DOHH2 (cell line): ENCODE results near the gene SMARCD2.

Source experiments
- H3F3A ChIP-seq: fragments of 200-600 bp; sonication (generic), shearing (Covaris generic); 2 replicates; pipeline ENCODE4 v1.6.0; 2016; ENCODE audit warnings: antibody characterized with exemption, mild to moderate bottlenecking; ENCODE audit not compliant: control insufficient read depth, insufficient read depth
- H3K27ac ChIP-seq: fragments of 200-600 bp; sonication (generic); 2 replicates; pipeline ENCODE4 v1.5.1; 2014; ENCODE audit warnings: low read depth, mild to moderate bottlenecking, low read length, moderate library complexity
- H3K27me3 ChIP-seq: fragments of 200-600 bp; sonication (generic); 2 replicates; pipeline ENCODE4 v1.6.1; 2014; ENCODE audit warnings: mild to moderate bottlenecking, low read length, mixed read lengths; ENCODE audit not compliant: control insufficient read depth
- H3K36me3 ChIP-seq: fragments of 200-600 bp; sonication (generic); 2 replicates; pipeline ENCODE4 v1.6.1; 2014; ENCODE audit warnings: mild to moderate bottlenecking, low read length, moderate library complexity, mixed read lengths; ENCODE audit not compliant: control insufficient read depth
- H3K4me1 ChIP-seq: fragments of 200-600 bp; sonication (generic); 2 replicates; pipeline ENCODE4 v1.6.1; 2014; ENCODE audit warnings: mild to moderate bottlenecking, low read length, mixed read lengths; ENCODE audit not compliant: control insufficient read depth
- H3K4me2 ChIP-seq: fragments of 200-600 bp; sonication (generic); 2 replicates; pipeline ENCODE4 v1.6.0; 2014; ENCODE audit warnings: mild to moderate bottlenecking, low read length, moderate library complexity
- H3K4me3 ChIP-seq: fragments of 200-600 bp; sonication (generic); 2 replicates; pipeline ENCODE4 v1.5.1; 2014; ENCODE audit warnings: mild to moderate bottlenecking, low read length, mixed read lengths
- H3K79me2 ChIP-seq: fragments of 200-600 bp; sonication (generic); 2 replicates; pipeline ENCODE4 v1.6.1; 2014; ENCODE audit warnings: mild to moderate bottlenecking, low read length, mixed read lengths; ENCODE audit not compliant: control insufficient read depth
- H3K9me2 ChIP-seq: fragments of 200-600 bp; sonication (generic); replicated peaks from 2 replicates; pipeline ENCODE4 v1.6.1; 2014; ENCODE audit warnings: mild to moderate bottlenecking, low read length, mixed read lengths; ENCODE audit not compliant: control insufficient read depth
- H3K9me3 ChIP-seq: fragments of 200-600 bp; sonication (generic); 2 replicates; pipeline ENCODE4 v1.6.1; 2014; ENCODE audit warnings: antibody characterized with exemption, low read length, mixed read lengths; ENCODE audit not compliant: control insufficient read depth, insufficient read depth
- H4K20me1 ChIP-seq: fragments of 200-600 bp; sonication (generic); 2 replicates; pipeline ENCODE4 v1.6.0; 2014; ENCODE audit warnings: low read depth, mild to moderate bottlenecking, antibody characterized with exemption, low read length, moderate library complexity; ENCODE audit not compliant: control insufficient read depth, insufficient read depth
- CTCF ChIP-seq: fragments of 200-600 bp; sonication (generic); IDR thresholded peaks from one replicate; pipeline ENCODE4 v1.5.1; 2014; ENCODE audit warnings: antibody characterized with exemption, mild to moderate bottlenecking, low read depth, low read length; ENCODE audit not compliant: poor library complexity, severe bottlenecking
- EZH2phosphoT487 ChIP-seq: fragments of 200-600 bp; sonication (generic); IDR thresholded peaks from 2 replicates; pipeline ENCODE4 v1.6.1; 2017; ENCODE audit warnings: borderline replicate concordance, mild to moderate bottlenecking, antibody characterized with exemption, low read length, moderate library complexity, mixed read lengths

Gene SMARCD2

GRCh38 chr17:63833741-63834373 lies 8.6 kb downstream of the SMARCD2 start:
- H3K4me2 ChIP-seq = no peak overlapping the region
- H3K27me3 ChIP-seq = no peaks in the 10 kb centered on the region
- H4K20me1 ChIP-seq = no peaks in the 10 kb centered on the region; the same call in 1 of the 2 replicates
- peaks cover 26% of the 10 kb centered on the region for H3K4me1 ChIP-seq
- H3K9me3 ChIP-seq = no peaks in the 10 kb centered on the region
- no peak overlapping the region for H3K4me3 ChIP-seq
- TF ChIP-seq EZH2phosphoT487 (no peak), CTCF (no peak)
- peaks cover 47% of the 10 kb centered on the region for H3K79me2 ChIP-seq
- H3K36me3 ChIP-seq = peaks cover 94% of the 10 kb centered on the region
- H3K27ac ChIP-seq = no peak overlapping the region
- no peaks in the 10 kb centered on the region for H3K9me2 ChIP-seq
- peaks cover 13% of the 10 kb centered on the region for H3F3A ChIP-seq

- no peak overlapping the region for H3K4me2 ChIP-seq
- TF ChIP-seq EZH2phosphoT487 = no peak
- no peak for TF ChIP-seq CTCF
- no peaks in the 10 kb centered on the region for H3K27me3 ChIP-seq
- peaks cover 47% of the 10 kb centered on the region for H3K79me2 ChIP-seq
- H4K20me1 ChIP-seq = peaks cover 5% of the 10 kb centered on the region; the same call in 1 of the 2 replicates
- peaks cover 94% of the 10 kb centered on the region for H3K36me3 ChIP-seq
- H3K4me1 ChIP-seq = peaks cover 28% of the 10 kb centered on the region
- no peaks in the 10 kb centered on the region for H3K9me2 ChIP-seq
- no peak overlapping the region for H3K4me3 ChIP-seq
- peaks cover 13% of the 10 kb centered on the region for H3F3A ChIP-seq
- no peak overlapping the region for H3K27ac ChIP-seq
- H3K9me3 ChIP-seq = no peaks in the 10 kb centered on the region
Measured at GRCh38 chr17:63833026-63833740, 9.3 kb downstream of the SMARCD2 start.

- TF ChIP-seq CTCF (no peak), EZH2phosphoT487 (no peak)
- peaks cover 7% of the 10 kb centered on the region; the same call in 1 of the 2 replicates for H4K20me1 ChIP-seq
- H3K4me2 ChIP-seq = no peak overlapping the region
- no peaks in the 10 kb centered on the region for H3K9me2 ChIP-seq
- peaks cover 97% of the 10 kb centered on the region for H3K36me3 ChIP-seq
- no peak overlapping the region for H3K27ac ChIP-seq
- H3K4me1 ChIP-seq = peaks cover 30% of the 10 kb centered on the region
- H3K79me2 ChIP-seq = peaks cover 47% of the 10 kb centered on the region
- no peaks in the 10 kb centered on the region for H3K27me3 ChIP-seq
- no peak overlapping the region for H3K4me3 ChIP-seq
- peaks cover 13% of the 10 kb centered on the region for H3F3A ChIP-seq
- no peaks in the 10 kb centered on the region for H3K9me3 ChIP-seq
Measured at GRCh38 chr17:63832455-63832854, 10.0 kb downstream of the SMARCD2 start.
